ENCODE measurements around the gene MCTP1. TPM values are rescaled to one million over a fixed set of nuclear protein-coding genes. Genes with fewer than 3 reads are reported as not detected.

MCTP1 gene
- total RNA-seq, 1 donor from 2014 or later: 6.4 TPM

DNA sequence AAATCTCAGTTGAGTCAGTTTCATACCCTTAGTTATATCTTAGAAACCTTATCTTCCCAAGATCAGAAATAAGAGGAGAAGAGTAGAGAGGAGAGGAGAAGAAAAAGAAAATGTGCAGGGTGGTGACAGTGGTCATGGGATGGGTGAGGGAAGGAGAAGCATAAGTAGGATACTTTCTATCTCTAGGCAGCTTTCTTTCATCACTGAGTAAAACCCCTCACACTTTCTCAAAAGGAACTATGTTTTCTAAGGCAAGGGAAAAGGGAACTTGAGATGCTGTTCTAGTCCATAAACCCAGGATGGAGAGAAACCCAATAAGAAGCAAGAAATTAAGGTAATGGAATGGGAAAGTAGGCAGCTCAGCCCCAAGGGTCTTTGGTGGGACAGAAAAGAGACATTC, 225.3 kb downstream of the MCTP1 start:
- intact Hi-C loops (cut with micrococcal nuclease): no loop called here
- DNase-seq (no peak), ATAC-seq (no peak)

GRCh38 chr5:95057615-95058014, 227.3 kb downstream of the MCTP1 start:
- ATAC-seq (no peak), DNase-seq (no peak)
- intact Hi-C loops (cut with micrococcal nuclease): no loop called here

GRCh38 chr5:95053253-95053652, 231.6 kb downstream of the MCTP1 start:
- ATAC-seq: no peak
- intact Hi-C loops (cut with micrococcal nuclease): no loop called here
- no peak for DNase-seq

DNA sequence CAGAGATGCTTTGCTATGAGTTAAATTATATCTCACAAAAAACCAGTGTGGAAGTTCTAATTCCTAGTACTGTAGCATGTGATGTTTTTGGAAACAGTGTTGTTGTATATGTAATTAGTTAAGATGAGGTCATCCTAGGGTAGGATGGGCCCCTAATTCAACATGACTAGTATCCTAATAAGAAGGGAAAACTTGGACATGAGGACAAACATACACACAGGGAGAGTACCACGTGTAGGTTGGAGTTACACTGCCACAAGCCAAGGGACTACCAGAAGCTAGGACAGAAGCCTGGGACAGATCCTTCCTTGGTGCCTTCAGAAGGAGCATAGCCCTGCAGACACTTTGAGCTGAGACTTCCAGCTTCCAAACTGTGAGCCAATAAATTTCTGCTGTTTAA, 234.2 kb downstream of the MCTP1 start:
- DNase-seq: no peak
- ATAC-seq: no peak
- intact Hi-C loops (cut with micrococcal nuclease): no loop called here

DNA sequence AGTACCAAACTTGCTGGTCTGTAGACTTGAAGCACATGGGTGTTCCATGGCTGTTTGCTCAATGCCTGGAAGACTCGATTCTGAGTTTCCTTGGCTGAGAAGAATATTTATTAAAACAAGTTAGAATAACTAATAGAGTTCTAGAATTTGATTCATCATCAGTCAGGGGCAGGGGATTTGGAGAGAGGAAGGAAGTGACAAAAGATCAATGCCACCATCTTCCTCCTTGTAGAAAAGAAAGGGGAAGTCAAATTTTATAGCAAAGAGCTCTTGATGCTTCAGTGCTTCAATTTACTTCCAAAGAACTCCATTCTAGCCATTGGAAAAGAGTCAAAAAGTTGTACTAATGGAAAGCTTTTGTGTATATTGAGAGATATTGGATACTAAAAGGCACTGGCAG, 236.3 kb downstream of the MCTP1 start:
- no peak for DNase-seq
- intact Hi-C loops (cut with micrococcal nuclease): no loop called here
- no peak for ATAC-seq

DNA sequence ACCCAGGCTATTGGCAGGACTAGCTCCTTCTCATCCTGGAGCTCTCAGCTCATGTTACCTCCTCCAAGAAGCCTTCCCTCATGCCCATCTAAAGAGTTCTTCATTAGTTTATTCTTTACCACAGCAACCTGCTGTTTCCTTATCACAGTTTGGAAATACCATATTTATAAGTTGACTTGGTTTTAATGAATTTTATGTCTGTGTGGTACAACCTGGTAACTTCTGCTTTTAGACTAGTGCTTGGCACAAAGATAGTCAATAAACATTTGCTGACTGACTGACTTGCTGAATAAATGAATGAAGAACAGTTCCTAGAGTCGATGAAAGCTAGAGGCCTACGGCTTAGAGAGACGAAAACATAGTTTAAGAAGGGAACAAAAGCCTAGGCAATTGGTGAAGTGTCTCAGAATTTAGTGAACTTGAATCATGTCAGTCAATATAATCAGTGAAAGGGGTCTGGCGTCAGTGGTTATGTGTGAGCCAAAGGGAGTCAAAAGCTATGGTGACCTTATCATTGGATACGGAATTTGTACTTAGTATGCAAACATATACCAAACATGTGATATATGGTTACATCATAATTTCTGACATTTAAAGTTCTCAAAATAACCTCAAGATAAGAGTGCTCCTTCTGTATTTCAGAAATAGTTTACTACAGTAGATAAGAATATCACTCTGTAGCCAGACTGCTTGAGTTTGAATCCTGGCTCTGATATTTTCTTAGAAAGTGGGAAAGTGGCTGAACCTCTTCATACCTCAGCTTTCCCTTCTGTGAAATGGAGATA, 239.5 kb downstream of the MCTP1 start:
- DNase-seq: no peak
- intact Hi-C loops (cut with micrococcal nuclease): no loop called here
- ATAC-seq: no peak

GRCh38 chr5:95044096-95044495, 240.8 kb downstream of the MCTP1 start:
- no peak for DNase-seq
- intact Hi-C loops (cut with micrococcal nuclease): no loop called here
- no peak for ATAC-seq

GRCh38 chr5:95043648-95044047, 241.2 kb downstream of the MCTP1 start:
- ATAC-seq (no peak), DNase-seq (no peak)
- intact Hi-C loops (cut with micrococcal nuclease): no loop called here

DNA sequence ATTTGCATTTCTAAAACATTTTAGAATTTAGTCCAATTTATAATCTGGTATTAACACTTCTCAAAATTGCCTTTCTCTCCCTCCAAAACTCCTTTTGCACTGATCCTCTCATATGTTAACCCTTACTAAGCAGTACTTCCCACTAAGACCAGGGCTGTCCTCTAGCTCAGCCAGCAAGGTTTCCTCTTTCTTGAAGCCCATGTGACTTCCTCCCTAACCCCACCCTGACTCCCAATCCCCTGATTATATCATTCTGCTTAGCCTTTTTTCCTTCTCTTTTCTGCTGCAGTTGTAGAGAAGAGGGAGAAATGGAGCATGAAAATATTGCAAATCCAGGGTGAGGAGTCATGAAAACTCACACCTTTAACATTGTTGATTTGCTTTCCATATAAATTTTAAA, 241.7 kb downstream of the MCTP1 start:
- DNase-seq (no peak), ATAC-seq (peak; percentile 69)
- intact Hi-C loops (cut with micrococcal nuclease): no loop called here

GRCh38 chr5:95042037-95042436, 242.9 kb downstream of the MCTP1 start:
- ATAC-seq (no peak), DNase-seq (no peak)
- intact Hi-C loops (cut with micrococcal nuclease): no loop called here

GRCh38 chr5:95035891-95036685, 248.8 kb downstream of the MCTP1 start:
- DNase-seq (no peak), ATAC-seq (no peak)
- intact Hi-C loops (cut with micrococcal nuclease): no loop called here

GRCh38 chr5:95032801-95033200, 252.1 kb downstream of the MCTP1 start:
- no peak for DNase-seq
- no peak for ATAC-seq
- intact Hi-C loops (cut with micrococcal nuclease): no loop called here

- DNase-seq (no peak), ATAC-seq (no peak)
- intact Hi-C loops (cut with micrococcal nuclease): no loop called here
Measured at GRCh38 chr5:95029569-95030366, 255.1 kb downstream of the MCTP1 start.

DNA sequence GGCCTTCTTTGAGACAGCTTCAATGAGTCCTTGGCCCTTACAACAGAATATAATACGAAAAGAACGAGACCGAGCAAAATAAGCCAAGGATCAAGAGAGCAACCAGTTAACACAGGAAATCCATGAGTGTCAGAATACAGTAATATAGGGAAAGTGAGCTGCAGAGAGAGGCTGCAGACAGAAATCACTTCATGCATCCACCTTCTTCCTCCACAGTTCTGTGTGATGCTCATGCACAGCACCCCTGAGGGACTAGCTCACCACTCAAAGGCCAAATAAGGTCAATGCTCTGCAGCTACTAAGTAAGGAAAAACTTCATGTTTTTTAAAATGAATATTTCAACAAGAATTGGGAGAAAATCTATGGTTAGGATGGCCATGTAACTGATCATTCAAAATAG, 257.1 kb downstream of the MCTP1 start:
- no peak for DNase-seq
- intact Hi-C loops (cut with micrococcal nuclease): no loop called here
- ATAC-seq: no peak

DNA sequence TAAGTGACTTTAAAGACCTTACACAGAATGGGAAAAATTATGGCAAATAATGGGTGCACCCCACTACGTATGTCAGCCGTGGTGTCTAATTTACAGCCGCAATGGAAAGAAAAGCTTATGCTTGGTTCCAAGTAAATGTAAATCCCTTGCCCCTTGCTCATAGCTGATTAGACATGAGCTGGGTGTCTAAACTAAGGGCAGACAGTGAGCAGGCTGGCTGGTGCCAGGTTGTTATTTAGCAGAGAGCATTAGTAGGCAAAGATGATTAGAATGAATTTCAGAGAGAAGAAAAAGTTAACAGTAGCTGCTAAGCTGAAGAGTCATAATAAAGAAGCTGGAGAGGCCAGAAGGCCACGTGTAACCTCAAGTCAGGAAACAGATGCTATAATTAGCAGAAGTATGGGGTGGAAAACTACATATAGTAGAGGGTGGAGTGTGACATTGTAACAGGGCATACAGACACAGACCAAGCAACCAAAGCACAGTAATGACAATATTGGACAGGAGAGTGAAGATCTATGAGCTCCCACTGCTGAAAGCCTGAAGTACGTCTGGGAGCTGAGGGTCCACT, 257.7 kb downstream of the MCTP1 start:
- ATAC-seq (peak; percentile 46), DNase-seq (no peak)
- intact Hi-C loops (cut with micrococcal nuclease): no loop called here

DNA sequence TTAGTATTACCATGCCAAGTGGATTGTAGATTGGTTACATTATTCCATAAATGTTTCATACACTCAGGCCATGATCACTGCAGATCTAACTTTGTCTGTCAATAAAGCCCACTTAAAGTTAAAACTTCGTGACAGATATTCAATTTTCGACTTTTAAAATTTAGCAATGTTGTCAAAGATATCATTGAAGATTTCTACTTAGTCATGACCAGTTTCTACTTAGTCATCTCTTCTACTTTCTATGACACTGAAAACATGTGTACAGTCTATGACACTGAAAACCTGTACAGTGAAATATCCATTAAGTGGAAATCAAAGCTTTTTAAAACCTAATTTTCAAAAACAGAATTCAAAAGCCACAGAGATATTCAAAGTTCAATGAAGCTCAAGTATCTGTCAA, 258.2 kb downstream of the MCTP1 start:
- intact Hi-C loops (cut with micrococcal nuclease): no loop called here
- DNase-seq (no peak), ATAC-seq (no peak)

GRCh38 chr5:95022967-95023695, 261.8 kb downstream of the MCTP1 start:
- DNase-seq: no peak
- intact Hi-C loops (cut with micrococcal nuclease): no loop called here
- no peak for ATAC-seq

GRCh38 chr5:95020345-95020744, 264.5 kb downstream of the MCTP1 start:
- intact Hi-C loops (cut with micrococcal nuclease): no loop called here
- ATAC-seq: no peak
- no peak for DNase-seq

DNA sequence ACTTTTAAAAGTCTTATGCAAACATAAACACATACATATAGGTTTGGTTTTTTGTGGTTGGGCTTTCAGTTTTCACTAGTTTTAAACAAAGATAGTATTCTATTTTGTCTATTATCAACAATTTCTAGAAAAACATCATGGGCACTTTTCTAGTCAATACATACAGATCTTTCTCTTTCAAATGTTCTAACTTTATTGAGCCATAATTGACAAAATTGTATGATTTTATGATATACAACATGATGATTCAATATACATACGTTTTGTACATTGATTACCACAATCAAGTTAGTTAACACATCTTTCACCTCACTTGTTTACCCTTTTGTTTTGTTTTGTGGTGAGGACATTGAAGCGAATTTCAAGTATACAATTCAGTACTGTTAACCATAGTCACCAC, 265.9 kb downstream of the MCTP1 start:
- ATAC-seq: no peak
- no peak for DNase-seq
- intact Hi-C loops (cut with micrococcal nuclease): no loop called here

Data from left ventricle myocardium superior (tissue), 1 donor.